GM12801 (cell line): Measurements from ENCODE around the gene TSPAN14.

Experiments used
- TF ChIP-seq, protein P1 (sequence below): IDR thresholded peaks from one replicate; pipeline ENCODE4 v1.5.1; 2011; ENCODE audit warnings: control low read depth; ENCODE audit not compliant: insufficient read length; ENCODE audit errors: extremely low read depth

The TSPAN14 gene

GRCh38 chr10:80464557-80465450 lies 10.7 kb downstream of the TSPAN14 start:
- TF ChIP-seq, protein P1, sequence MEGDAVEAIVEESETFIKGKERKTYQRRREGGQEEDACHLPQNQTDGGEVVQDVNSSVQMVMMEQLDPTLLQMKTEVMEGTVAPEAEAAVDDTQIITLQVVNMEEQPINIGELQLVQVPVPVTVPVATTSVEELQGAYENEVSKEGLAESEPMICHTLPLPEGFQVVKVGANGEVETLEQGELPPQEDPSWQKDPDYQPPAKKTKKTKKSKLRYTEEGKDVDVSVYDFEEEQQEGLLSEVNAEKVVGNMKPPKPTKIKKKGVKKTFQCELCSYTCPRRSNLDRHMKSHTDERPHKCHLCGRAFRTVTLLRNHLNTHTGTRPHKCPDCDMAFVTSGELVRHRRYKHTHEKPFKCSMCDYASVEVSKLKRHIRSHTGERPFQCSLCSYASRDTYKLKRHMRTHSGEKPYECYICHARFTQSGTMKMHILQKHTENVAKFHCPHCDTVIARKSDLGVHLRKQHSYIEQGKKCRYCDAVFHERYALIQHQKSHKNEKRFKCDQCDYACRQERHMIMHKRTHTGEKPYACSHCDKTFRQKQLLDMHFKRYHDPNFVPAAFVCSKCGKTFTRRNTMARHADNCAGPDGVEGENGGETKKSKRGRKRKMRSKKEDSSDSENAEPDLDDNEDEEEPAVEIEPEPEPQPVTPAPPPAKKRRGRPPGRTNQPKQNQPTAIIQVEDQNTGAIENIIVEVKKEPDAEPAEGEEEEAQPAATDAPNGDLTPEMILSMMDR = no peak

- TF ChIP-seq, protein P1 = no peak
These were observed 11.3 kb downstream of the TSPAN14 start for GRCh38 chr10:80465451-80465835.

DNA sequence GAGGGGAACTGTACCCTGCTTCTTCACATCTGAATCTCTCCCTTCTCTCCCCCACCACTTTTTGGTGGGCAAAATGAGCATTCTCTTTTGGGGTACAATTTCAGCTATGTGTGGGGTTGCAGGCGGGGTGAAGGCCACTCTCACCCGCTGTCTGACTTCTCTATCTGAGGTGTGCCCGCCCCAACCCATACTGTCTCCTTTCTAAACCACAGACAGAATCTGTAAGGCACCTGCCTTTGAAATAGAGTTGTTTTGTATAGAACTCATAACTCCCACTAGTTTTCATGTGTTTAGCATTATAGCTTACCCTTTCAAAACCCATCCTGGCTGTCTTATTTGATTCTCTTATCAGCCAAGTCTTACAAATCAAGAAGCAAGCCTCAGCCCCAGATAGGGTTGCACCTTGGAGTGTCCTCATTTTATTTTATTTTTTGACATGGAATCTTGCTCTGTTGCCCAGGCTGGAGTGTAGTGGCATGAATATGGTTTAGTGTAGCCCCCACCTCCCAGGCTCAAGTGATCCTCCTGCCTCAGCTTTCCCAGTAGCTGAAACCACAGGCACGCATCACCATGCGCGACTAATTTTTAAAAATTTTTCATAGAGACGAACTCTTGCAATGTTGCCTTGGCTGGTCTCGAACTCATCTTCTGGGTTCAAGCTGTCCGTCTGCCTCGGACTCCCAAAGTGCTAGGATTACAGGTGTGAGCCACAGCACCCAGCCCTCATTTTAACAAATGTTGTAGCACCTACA lies 11.9 kb downstream of the TSPAN14 start:
- TF ChIP-seq, protein P1 = no peak

- TF ChIP-seq, protein P1 = no peak
These were observed 12.7 kb downstream of the TSPAN14 start for GRCh38 chr10:80466724-80467326.

DNA sequence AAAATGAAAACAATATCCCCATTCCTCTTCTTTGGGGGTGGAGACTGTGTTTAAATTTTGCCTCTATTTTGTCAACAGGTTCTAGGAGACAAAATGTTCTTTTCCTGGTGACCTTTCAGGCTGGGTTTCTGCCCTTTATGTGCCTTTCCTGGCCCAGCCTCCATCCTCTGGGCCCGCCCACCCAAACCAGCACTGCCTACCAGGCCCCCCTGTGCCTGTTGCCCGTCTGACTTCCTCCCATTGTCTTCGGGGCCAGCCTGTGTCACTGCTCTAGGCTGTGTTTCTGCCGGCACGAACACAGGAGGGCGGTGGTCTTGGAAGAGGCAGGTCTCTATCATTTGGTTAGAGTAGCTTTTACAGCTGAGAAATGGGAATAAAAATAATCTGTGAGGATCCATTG lies 13.9 kb downstream of the TSPAN14 start:
- TF ChIP-seq, protein P1 = no peak

GRCh38 chr10:80468806-80469421 lies 14.8 kb downstream of the TSPAN14 start:
- TF ChIP-seq, protein P1 = no peak

DNA sequence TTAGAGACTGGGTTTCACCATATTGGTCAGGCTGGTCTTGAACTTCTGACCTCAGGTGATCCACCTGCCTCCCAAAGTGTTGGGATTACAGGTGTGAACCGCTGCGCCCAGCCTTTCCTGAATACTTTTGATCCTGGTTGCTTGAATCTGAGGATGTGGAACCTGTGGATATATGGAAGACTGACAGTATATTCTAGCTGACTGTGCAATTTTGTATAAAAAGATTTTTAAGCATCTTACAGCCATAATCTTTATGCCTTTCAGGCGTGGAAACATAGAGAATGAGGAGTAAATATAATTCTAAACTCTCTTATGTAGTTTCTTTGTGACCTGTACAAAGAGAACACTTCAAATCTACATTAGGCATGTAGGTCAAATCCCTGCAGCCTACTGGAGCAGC lies 16.2 kb downstream of the TSPAN14 start:
- TF ChIP-seq, protein P1 = no peak
